ENCODE data around the gene LRRC2.

Gene LRRC2, protein sequence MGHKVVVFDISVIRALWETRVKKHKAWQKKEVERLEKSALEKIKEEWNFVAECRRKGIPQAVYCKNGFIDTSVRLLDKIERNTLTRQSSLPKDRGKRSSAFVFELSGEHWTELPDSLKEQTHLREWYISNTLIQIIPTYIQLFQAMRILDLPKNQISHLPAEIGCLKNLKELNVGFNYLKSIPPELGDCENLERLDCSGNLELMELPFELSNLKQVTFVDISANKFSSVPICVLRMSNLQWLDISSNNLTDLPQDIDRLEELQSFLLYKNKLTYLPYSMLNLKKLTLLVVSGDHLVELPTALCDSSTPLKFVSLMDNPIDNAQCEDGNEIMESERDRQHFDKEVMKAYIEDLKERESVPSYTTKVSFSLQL
- total RNA-seq: 0.77 to 1.2 (median 0.78) reads per million in 3 donors

- no peaks in the 10 kb centered on the region for H3K27me3 ChIP-seq (replicated peaks; ENCODE audit: control insufficient read depth, insufficient read depth, low read length, poor library complexity, severe bottlenecking)
- peak in 1 of 3 donors; percentile 10 for DNase-seq
- H3K27ac ChIP-seq (ENCODE audit: insufficient read depth, low read length, poor library complexity, severe bottlenecking): no peak within 1 kb of the TSS
Observed at GRCh38 chr3:46566040-46566641, at the start of gene LRRC2. TSS of gene LRRC2 (minus strand) at chr3:46566302. CDS start at chr3:46551591, 14,711 bp downstream.

GRCh38 chr3:46615050-46615775, 49.1 kb upstream of the LRRC2 start:
- H3K27me3 ChIP-seq (replicated peaks; ENCODE audit: control insufficient read depth, insufficient read depth, low read length, poor library complexity, severe bottlenecking): no peaks in the 10 kb centered on the region
- H3K36me3 ChIP-seq (ENCODE audit: control insufficient read depth, insufficient read depth, low read length): no peaks in the 10 kb centered on the region
- no peak overlapping the region for H3K27ac ChIP-seq (ENCODE audit: insufficient read depth, low read length, poor library complexity, severe bottlenecking)
- no peaks in the 10 kb centered on the region for H3K9me3 ChIP-seq (ENCODE audit: control insufficient read depth, low read length)
- H3K4me3 ChIP-seq (ENCODE audit: insufficient read depth, low read depth, low read length, poor library complexity, severe bottlenecking): no peak overlapping the region
- H3K4me1 ChIP-seq (ENCODE audit: control insufficient read depth, insufficient read depth, low read length, poor library complexity, severe bottlenecking): no peaks in the 10 kb centered on the region
- DNase-seq: no peak

More at GRCh38 chr3:46566040-46566641, at the start of gene LRRC2:
- H3K4me3 ChIP-seq (ENCODE audit: insufficient read depth, low read depth, low read length, poor library complexity, severe bottlenecking): peak within 1 kb of the TSS; percentile 59
- H3K36me3 ChIP-seq (ENCODE audit: control insufficient read depth, insufficient read depth, low read length): no peaks in the 10 kb centered on the region
- H3K9me3 ChIP-seq (ENCODE audit: control insufficient read depth, low read length): no peaks in the 10 kb centered on the region
- no peaks in the 10 kb centered on the region for H3K4me1 ChIP-seq (ENCODE audit: control insufficient read depth, insufficient read depth, low read length, poor library complexity, severe bottlenecking)

GRCh38 chr3:46614431-46614830, 48.3 kb upstream of the LRRC2 start:
- Histone ChIP-seq H3K9me3 (ENCODE audit: control insufficient read depth, low read length) (no peaks in the 10 kb centered on the region), H3K27me3 (replicated peaks; ENCODE audit: control insufficient read depth, insufficient read depth, low read length, poor library complexity, severe bottlenecking) (no peaks in the 10 kb centered on the region), H3K4me3 (ENCODE audit: insufficient read depth, low read depth, low read length, poor library complexity, severe bottlenecking) (no peak overlapping the region), H3K4me1 (ENCODE audit: control insufficient read depth, insufficient read depth, low read length, poor library complexity, severe bottlenecking) (no peaks in the 10 kb centered on the region), H3K27ac (ENCODE audit: insufficient read depth, low read length, poor library complexity, severe bottlenecking) (no peak overlapping the region), H3K36me3 (ENCODE audit: control insufficient read depth, insufficient read depth, low read length) (no peaks in the 10 kb centered on the region)
- no peak for DNase-seq

DNA sequence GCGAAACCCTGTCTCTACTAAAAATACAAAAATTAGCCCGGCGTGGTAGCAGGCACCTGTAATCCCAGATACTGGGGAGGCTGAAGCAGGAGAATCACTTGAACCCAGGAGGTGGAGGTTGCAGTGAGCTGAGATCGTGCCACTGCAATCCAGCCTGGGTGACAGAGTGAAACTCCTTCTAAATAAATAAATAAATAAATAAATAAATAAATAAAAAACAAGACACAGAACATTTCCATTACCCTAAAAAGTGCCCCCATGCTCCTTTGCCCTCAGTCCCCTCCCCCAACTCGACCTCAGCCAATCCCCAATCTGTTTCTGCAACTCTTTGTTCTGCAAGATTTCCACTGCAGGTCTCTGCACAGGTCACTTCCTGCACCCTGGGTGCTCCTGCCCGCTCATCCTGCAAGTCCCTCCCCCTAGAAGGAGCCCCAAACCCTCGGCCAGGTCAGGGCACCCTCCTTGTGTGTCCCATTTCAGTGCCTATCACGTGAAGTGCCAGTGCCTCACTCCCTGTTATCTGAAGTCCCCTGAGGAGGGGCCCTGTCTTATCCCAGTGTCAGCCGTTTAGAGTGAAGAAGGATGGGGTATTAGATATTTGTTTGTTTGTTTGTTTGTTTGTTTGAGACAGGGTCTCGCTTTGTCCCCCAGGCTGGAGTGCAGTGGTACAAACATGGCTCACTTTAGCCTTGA, 47.4 kb upstream of the LRRC2 start:
- no peak overlapping the region for H3K4me3 ChIP-seq (ENCODE audit: insufficient read depth, low read depth, low read length, poor library complexity, severe bottlenecking)
- H3K9me3 ChIP-seq (ENCODE audit: control insufficient read depth, low read length): no peaks in the 10 kb centered on the region
- H3K27me3 ChIP-seq (replicated peaks; ENCODE audit: control insufficient read depth, insufficient read depth, low read length, poor library complexity, severe bottlenecking): no peaks in the 10 kb centered on the region
- H3K4me1 ChIP-seq (ENCODE audit: control insufficient read depth, insufficient read depth, low read length, poor library complexity, severe bottlenecking): no peaks in the 10 kb centered on the region
- DNase-seq: no peak
- no peaks in the 10 kb centered on the region for H3K36me3 ChIP-seq (ENCODE audit: control insufficient read depth, insufficient read depth, low read length)
- no peak overlapping the region for H3K27ac ChIP-seq (ENCODE audit: insufficient read depth, low read length, poor library complexity, severe bottlenecking)

DNA sequence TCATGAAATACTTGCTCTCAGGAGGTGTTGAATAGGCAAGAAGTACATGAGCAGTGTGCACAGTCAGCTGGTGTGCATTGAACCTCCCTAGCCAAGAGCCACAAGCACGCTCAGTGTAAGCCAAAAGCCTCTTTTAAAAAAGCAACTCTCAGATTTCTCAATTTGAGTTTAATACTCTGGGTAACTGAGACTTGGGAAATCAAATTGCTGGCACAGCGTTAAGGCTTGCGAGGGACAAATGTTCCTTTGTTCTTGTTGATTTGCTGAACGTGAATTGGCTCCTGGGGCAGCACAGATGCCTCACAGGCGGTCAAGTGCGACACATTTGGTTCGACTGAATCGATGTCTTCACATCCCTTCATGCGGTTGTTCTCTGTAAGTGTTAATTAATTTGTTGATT, 46.2 kb upstream of the LRRC2 start, which contains the start of gene FAM240A:
TSS of gene FAM240A (plus strand) at position 202 of the 400 bp plus-strand sequence. CDS start at position 361, 159 bp downstream.
- H3K27ac ChIP-seq (ENCODE audit: insufficient read depth, low read length, poor library complexity, severe bottlenecking): no peak within 1 kb of the TSS
- no peaks in the 10 kb centered on the region for H3K27me3 ChIP-seq (replicated peaks; ENCODE audit: control insufficient read depth, insufficient read depth, low read length, poor library complexity, severe bottlenecking)
- DNase-seq: no peak
- no peaks in the 10 kb centered on the region for H3K4me1 ChIP-seq (ENCODE audit: control insufficient read depth, insufficient read depth, low read length, poor library complexity, severe bottlenecking)
- no peaks in the 10 kb centered on the region for H3K36me3 ChIP-seq (ENCODE audit: control insufficient read depth, insufficient read depth, low read length)
- H3K4me3 ChIP-seq (ENCODE audit: insufficient read depth, low read depth, low read length, poor library complexity, severe bottlenecking): no peak within 1 kb of the TSS
- no peaks in the 10 kb centered on the region for H3K9me3 ChIP-seq (ENCODE audit: control insufficient read depth, low read length)

DNA sequence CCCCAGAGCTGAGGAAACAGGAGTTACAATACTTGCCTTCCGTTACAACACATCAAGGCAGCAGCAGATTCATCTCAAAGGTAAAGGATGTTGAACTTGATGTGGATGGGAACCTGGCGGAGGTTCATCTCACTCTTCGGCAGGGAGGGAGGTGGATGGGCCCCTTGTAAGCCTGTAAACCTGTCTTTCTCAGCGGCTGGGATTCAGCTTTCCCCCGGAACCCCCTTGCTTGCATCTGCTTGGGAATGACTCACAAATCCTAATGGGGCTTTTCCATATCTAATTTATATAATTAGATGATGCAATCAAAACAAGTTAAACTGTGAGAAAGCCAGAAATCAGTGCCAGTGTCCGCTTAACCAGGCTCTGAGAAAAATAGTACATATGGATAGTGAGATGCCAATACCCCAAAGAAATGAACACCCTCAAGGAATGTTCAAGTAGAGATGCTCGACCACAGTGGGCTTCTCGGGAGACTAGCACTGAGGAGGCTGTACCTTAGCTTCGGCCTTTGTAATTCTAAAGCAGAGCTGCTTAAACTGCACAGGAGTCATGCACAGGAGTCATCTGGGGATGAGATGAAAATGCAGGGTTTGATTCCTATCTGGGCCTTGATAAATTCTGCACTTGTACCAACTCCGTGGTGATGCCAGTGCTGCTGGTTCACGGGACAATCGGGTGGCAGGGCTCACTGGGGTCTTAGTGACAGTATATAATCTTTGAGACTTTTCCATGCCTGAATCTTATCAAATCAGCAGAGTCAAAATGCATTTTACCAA, 44.0 kb upstream of the LRRC2 start:
- no peaks in the 10 kb centered on the region for H3K36me3 ChIP-seq (ENCODE audit: control insufficient read depth, insufficient read depth, low read length)
- DNase-seq: no peak
- H3K9me3 ChIP-seq (ENCODE audit: control insufficient read depth, low read length): no peaks in the 10 kb centered on the region
- H3K27ac ChIP-seq (ENCODE audit: insufficient read depth, low read length, poor library complexity, severe bottlenecking): no peak overlapping the region
- H3K27me3 ChIP-seq (replicated peaks; ENCODE audit: control insufficient read depth, insufficient read depth, low read length, poor library complexity, severe bottlenecking): no peaks in the 10 kb centered on the region
- no peak overlapping the region for H3K4me3 ChIP-seq (ENCODE audit: insufficient read depth, low read depth, low read length, poor library complexity, severe bottlenecking)
- H3K4me1 ChIP-seq (ENCODE audit: control insufficient read depth, insufficient read depth, low read length, poor library complexity, severe bottlenecking): no peaks in the 10 kb centered on the region

DNA sequence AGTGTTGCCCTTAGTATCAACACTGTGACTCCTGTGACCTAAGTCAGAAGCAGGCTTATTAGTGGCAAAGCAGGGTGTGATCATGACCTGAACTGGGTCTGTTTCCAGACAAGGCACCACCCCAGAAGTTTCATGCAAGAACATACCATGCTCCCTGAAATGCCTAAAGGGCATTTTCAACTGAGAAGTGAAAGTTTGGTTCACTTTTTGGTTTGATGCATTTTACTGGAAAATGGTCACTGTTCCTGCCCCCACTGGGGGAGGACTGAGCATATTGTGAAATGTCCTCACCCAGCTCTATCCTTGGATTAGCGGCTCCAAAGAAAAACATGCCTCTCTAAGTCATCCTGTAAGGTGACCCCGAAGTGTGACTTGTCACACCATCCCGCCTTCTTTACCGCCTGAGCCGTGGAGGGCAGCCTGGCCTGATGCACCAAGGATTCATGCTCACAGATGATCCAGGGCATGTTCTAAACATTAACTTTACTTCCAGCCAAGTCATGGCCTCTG, 43.2 kb upstream of the LRRC2 start:
- Histone ChIP-seq H3K9me3 (ENCODE audit: control insufficient read depth, low read length) (no peaks in the 10 kb centered on the region), H3K27me3 (replicated peaks; ENCODE audit: control insufficient read depth, insufficient read depth, low read length, poor library complexity, severe bottlenecking) (no peaks in the 10 kb centered on the region), H3K4me3 (ENCODE audit: insufficient read depth, low read depth, low read length, poor library complexity, severe bottlenecking) (no peak overlapping the region), H3K4me1 (ENCODE audit: control insufficient read depth, insufficient read depth, low read length, poor library complexity, severe bottlenecking) (no peaks in the 10 kb centered on the region), H3K27ac (ENCODE audit: insufficient read depth, low read length, poor library complexity, severe bottlenecking) (no peak overlapping the region), H3K36me3 (ENCODE audit: control insufficient read depth, insufficient read depth, low read length) (no peaks in the 10 kb centered on the region)
- no peak for DNase-seq

DNA sequence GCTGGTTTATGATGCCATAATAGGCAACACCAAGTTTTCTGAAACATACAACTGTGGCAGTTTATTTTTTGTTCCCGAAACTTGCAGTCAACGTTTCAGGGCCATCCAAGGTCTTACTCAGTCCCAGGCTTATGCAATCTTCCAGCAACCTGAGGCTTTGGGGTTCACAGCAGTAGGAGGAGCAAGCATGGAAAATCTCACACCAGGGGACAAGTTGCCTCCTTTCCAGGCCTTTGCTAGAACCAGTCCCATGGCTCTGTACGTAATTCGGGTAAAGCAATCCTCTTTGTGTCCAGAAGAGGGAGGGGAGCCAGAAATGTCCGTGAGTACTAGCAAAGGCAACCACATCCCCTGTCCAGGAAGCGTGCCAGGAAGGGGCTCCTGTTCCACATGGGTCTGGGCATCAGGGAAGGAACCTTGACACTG, 41.5 kb upstream of the LRRC2 start:
- Histone ChIP-seq H3K4me1 (ENCODE audit: control insufficient read depth, insufficient read depth, low read length, poor library complexity, severe bottlenecking) (no peaks in the 10 kb centered on the region), H3K9me3 (ENCODE audit: control insufficient read depth, low read length) (no peaks in the 10 kb centered on the region), H3K36me3 (ENCODE audit: control insufficient read depth, insufficient read depth, low read length) (no peaks in the 10 kb centered on the region), H3K27ac (ENCODE audit: insufficient read depth, low read length, poor library complexity, severe bottlenecking) (no peak overlapping the region), H3K4me3 (ENCODE audit: insufficient read depth, low read depth, low read length, poor library complexity, severe bottlenecking) (no peak overlapping the region), H3K27me3 (replicated peaks; ENCODE audit: control insufficient read depth, insufficient read depth, low read length, poor library complexity, severe bottlenecking) (no peaks in the 10 kb centered on the region)
- DNase-seq: no peak

- Histone ChIP-seq H3K36me3 (ENCODE audit: control insufficient read depth, insufficient read depth, low read length) (no peaks in the 10 kb centered on the region), H3K4me3 (ENCODE audit: insufficient read depth, low read depth, low read length, poor library complexity, severe bottlenecking) (no peak overlapping the region), H3K27ac (ENCODE audit: insufficient read depth, low read length, poor library complexity, severe bottlenecking) (no peak overlapping the region), H3K4me1 (ENCODE audit: control insufficient read depth, insufficient read depth, low read length, poor library complexity, severe bottlenecking) (no peaks in the 10 kb centered on the region), H3K9me3 (ENCODE audit: control insufficient read depth, low read length) (no peaks in the 10 kb centered on the region), H3K27me3 (replicated peaks; ENCODE audit: control insufficient read depth, insufficient read depth, low read length, poor library complexity, severe bottlenecking) (no peaks in the 10 kb centered on the region)
- no peak for DNase-seq
Observed at GRCh38 chr3:46604127-46604526, 38.0 kb upstream of the LRRC2 start.

Data from effector memory CD4-positive, alpha-beta T cell (primary cell).